GM12865 (cell line): ENCODE results near the gene TRUB2.
A peak's percentile ranks its signal among the peaks of the same experiment; 100 is the strongest.

Experiments
- DNase-seq: peaks from one replicate; pipeline ENCODE4 v3.0.0; 2010; ENCODE audit warnings: low read depth
- H3K4me3 ChIP-seq: 2 replicates; pipeline ENCODE4 v1.5.1; 2011; ENCODE audit warnings: mild to moderate bottlenecking, low read depth, low read length, control low read depth
- CTCF ChIP-seq: IDR thresholded peaks from 2 replicates; pipeline ENCODE4 v1.5.1; 2011; ENCODE audit warnings: low read length, control low read depth, low read depth, inconsistent platforms; ENCODE audit not compliant: insufficient read depth; ENCODE audit errors: missing control alignments

Gene TRUB2

GRCh38 chr9:128321343-128321742 lies 904 bp downstream of the TRUB2 start:
- TF ChIP-seq CTCF: no peak
- H3K4me3 ChIP-seq: peak overlapping the region; percentile 80
- DNase-seq: no peak

- DNase-seq: no peak
- no peak overlapping the region for H3K4me3 ChIP-seq
- no peak for TF ChIP-seq CTCF
Observed at GRCh38 chr9:128317629-128318028, 4.6 kb downstream of the TRUB2 start.

- no peak for TF ChIP-seq CTCF
- H3K4me3 ChIP-seq: no peak overlapping the region
- no peak for DNase-seq
Observed at GRCh38 chr9:128316421-128316820, 5.8 kb downstream of the TRUB2 start.

GRCh38 chr9:128314697-128315096 lies 7.5 kb downstream of the TRUB2 start:
- H3K4me3 ChIP-seq: no peak overlapping the region
- no peak for TF ChIP-seq CTCF
- no peak for DNase-seq

- H3K4me3 ChIP-seq: no peak overlapping the region
- no peak for TF ChIP-seq CTCF
- DNase-seq: no peak
Observed at GRCh38 chr9:128310461-128310860, 11.8 kb downstream of the TRUB2 start.

GRCh38 chr9:128309551-128309950 lies 12.7 kb downstream of the TRUB2 start:
- no peak overlapping the region for H3K4me3 ChIP-seq
- DNase-seq: no peak
- TF ChIP-seq CTCF: no peak

GRCh38 chr9:128304971-128305288 lies 17.3 kb downstream of the TRUB2 start:
- no peak for DNase-seq
- no peak overlapping the region for H3K4me3 ChIP-seq
- TF ChIP-seq CTCF: no peak
